SW480 (cell line): ENCODE measurements around the gene PELO.
"Not testable (repeated sequence)": the region's sequence is repeated elsewhere in the genome, so short reads cannot be mapped to it uniquely, and the experiment has no call there.

Experiments used
- DNase-seq: peaks from one replicate; pipeline ENCODE4 v3.0.0-alpha.2; 2016; ENCODE audit warnings: low spot score

The PELO gene

GRCh38 chr5:52802272-52802973 is 14.7 kb downstream of the PELO start:
- DNase-seq: no peak

DNA sequence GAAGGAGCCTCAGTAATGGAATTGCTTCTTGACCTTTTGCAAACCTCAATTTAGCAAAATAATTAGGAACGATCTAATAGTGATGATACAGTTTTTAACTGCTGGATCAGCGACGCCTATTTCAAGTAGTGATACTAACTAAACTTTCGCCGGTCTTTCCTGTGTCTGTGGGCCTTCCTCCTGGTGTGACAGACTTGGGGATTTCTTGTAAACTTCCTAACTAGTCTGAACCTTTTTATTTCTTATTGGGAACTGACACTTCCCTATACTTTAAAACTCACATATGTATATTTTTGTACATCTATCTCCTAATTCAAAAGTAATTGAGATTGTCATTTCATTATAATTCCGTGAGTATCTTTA is 15.2 kb downstream of the PELO start:
- no peak for DNase-seq

DNA sequence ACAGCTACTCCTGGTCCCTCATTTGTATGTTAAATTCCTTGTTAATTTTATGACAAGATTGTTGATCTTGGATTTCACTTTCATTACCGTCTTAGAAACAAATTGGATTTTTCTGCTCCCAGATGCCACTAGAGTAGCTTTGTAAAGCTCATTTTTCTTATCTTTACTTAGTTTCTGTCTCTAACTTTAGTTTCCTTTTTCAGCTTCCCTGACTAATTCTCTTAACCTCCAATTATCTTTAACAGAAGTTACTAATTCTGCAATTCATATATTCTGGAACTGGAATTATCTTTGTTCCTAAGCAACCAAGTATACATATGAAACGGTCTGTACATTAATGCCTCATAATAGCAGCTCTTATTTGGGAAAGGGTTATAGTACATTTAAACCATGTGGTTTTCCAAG is 16.7 kb downstream of the PELO start:
- no peak for DNase-seq

GRCh38 chr5:52804981-52805380 is 17.3 kb downstream of the PELO start:
- no peak for DNase-seq

- DNase-seq: no peak
These were observed 17.9 kb downstream of the PELO start for GRCh38 chr5:52805615-52806014.

- DNase-seq: no peak
These were observed 19.3 kb downstream of the PELO start for GRCh38 chr5:52807037-52807436.

GRCh38 chr5:52807723-52808122 is 20.0 kb downstream of the PELO start:
- no peak for DNase-seq

DNA sequence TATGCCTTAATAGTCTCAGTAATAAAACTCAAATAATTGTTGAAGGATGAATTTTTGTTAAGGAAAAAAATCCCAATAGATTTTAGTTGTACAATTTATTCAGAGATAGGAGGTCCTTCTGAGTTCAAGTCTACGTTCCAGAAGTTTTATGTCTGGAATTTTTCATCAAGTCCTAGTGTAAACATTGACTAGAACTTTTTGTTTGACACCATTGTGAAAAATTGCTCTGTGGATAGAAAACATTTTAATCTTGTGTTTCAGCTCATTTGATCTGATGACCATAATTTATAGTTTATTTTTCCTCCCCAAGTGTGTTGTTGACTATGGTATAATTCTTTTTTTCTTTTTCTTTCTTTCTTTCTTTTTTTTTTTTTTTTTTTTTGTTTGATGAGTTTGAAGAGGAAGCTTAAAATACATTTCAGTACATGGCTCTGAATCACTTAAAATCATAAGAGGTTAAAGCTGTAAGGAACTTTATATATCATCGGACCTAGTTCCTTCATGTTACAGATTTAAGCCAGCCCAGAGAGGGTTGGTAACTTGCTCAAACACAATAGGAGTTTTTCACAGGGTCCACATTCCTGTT is 20.7 kb downstream of the PELO start:
- DNase-seq: no peak

DNA sequence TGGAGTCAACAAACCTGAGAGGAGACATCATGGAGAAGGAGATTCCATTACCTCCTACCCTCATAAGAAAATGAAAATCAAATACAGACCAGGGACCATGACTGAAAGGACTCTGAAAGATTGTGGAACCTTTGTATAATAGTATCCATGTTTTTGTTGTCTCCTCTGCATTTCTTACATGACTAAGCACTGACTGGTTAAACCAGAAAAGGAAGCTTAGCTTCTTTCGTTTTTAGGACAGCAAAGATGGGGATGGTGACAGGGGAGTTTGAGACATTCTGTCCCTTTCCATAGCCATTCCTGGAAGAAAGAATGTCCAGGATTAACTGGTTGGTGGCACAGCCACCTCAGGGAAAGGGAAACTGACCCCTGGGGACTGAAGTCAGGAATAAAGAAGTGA is 22.2 kb downstream of the PELO start:
- no peak for DNase-seq

- no peak for DNase-seq
These were observed 22.7 kb downstream of the PELO start for GRCh38 chr5:52810426-52810825.

- no peak for DNase-seq
These were observed 23.5 kb downstream of the PELO start for GRCh38 chr5:52811067-52811749.

- no peak for DNase-seq
These were observed 26.8 kb downstream of the PELO start for GRCh38 chr5:52814352-52815148.

DNA sequence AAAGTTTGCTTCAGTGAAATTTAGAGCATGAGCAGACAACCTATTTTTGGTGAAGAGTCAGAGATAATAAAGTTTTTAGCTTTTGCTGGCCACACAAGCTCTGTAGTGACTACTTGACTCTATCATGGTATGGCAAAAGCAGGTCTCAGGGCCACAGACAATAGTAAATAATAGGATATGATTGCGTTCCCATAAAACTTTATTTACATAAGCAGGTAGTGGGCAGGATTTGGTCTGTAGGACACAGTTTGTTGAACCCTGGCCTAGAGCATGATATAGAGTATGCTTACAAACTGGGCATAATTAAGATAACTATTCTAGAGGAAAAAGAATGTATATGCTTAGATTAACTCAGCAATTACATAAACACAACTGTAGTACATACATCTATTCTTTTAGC is 30.1 kb downstream of the PELO start:
- no peak for DNase-seq

DNA sequence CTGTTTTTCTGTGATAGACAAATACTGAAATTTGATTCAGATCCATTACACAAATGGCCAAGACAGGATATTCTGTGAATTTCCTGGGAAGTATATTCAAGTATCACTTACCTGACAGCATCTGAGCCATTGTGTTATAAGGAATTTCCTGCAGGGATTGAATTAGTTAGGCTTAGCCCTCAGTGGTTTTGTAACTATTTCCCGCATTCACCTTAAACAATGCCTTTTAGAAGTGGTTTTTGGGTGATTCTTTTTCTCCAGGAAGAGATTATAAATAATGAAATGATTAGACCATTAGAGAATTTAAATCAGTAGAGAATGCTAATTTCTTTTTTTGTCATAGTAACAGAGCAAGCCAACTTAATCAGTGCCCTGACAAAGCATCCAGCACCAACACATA is 30.6 kb downstream of the PELO start:
- DNase-seq: no peak

GRCh38 chr5:52818807-52819206 is 31.1 kb downstream of the PELO start:
- not testable (repeated sequence) for DNase-seq

GRCh38 chr5:52821901-52822300 is 34.2 kb downstream of the PELO start:
- no peak for DNase-seq

DNA sequence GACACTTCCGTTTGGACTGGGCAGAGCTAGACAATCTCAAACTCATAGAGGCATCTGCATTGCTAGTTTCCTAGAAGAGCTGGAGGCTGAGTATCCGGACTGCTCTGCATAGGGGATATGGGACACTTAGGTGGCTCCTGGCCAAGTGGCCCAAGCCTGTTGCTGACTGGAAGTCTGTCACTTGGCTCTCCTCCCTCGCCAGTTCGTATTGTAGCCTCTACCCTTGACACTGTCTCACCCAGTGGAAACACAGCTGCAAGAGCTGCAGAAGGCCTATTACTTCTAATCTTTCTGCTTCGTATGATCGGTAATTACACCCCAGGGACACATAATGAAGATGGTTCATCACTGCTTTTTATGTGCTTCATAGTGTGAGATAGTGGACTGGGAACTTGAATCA is 34.7 kb downstream of the PELO start:
- DNase-seq: no peak

DNA sequence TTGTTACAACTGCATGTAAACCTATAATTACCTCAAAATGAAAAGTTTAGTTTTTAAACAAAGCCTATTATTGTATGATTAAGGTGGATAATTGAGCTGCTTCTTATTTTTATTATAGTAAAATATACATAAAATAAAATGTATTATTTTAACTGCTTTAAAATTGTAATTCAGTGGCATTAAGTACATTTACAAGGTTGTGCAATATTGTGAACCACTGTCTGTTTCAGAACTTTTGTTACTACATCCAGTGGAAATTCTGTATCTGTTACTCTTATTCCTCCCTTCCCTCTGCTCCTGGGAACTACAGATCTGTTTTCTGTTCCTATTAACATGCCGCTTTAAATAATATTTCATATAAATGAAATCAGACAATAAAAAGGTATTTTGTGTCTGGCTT is 37.1 kb downstream of the PELO start:
- DNase-seq: no peak

DNA sequence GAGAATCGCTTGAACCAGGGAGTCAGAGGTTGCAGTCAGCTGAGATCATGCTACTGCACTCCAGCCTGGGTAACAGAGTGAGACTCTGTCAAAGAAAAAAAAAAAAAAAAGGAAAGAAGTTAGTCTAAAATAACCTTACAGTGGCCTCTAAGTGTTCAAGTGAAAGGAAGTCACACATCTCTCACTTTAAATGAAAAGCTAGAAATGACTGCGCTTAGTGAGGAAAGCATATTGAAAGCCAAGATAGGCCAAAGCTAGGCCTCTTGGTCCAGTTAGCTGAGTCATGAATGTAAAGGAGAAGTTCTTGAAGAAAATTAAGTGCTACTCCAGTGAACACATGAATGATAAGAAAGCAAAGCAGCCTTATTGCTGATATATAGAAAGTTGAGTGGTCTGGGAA is 38.1 kb downstream of the PELO start:
- no peak for DNase-seq

DNA sequence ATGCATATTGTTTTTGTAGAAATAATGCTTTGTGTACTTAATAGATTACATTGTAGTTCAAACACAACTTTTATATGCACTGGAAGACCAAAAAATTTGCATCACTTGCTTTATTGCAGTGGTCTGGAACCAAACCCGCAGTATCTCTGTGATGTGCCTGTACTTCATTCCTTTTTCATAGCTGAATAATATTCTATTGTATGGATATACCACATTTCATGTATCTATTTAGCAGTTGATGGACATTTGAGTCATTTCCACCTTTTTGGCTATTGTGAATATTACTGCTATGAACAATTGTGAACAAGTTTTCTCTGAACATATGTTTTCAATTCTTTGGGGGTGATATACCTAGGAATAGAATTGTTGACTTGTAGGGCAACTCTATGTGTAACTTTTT is 40.1 kb downstream of the PELO start:
- no peak for DNase-seq

DNA sequence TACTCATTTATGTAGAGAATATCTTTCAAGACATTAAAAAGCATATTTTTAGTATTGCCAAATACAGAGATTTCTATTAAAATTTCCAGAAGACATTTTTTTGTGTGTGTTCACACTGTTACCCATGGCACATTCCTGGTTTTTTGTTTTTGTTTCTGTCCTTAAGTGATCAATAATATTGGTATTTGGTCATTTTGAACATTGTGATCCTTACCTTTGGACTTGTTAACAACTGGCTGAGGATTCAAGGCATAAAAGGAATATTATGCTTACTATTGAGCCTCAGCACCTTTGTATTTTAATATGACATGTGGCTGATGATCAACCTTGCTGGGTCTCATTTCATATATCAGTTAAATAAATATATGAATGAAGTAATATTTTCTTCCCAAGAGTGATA is 41.9 kb downstream of the PELO start:
- no peak for DNase-seq

DNA sequence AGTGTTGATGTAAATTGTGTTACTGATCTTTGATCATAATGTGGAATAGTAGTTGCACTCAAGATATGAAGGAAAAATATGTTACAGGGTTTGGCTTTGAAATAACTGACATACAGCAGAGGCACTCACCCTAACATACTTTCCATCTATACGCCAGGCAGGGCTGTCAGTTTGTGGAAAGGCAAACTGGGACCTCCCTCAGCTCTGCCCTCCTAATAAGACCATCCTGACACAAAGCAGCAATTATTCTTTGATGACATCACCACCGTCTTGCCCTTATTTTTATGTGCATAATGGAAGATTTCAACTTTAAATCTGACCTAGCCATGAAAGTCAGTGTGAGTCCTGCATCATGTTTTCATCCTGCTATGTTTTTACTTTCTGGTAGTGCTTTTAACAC is 42.9 kb downstream of the PELO start:
- no peak for DNase-seq
